ENCODE data around the gene NHSL1.

Gene NHSL1

DNA sequence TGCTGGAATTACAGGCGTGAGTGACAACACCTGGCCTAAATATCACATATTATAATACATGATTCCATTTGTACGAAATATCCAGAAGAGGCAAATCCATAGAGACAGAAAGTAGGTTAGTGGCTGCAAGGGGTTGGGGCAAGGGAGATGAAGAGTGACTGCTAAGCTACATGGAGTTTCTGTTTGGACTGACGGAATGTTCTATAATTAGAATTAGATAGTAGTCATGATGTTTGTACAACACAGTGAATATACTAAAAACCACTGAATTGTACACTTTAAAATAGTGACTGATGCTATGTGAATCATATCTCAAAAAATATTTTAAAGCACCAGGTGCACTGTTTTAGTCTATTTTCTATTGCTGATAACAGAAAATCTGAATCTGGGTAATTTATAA, 99.0 kb downstream of the NHSL1 start:
- no peak for DNase-seq

DNA sequence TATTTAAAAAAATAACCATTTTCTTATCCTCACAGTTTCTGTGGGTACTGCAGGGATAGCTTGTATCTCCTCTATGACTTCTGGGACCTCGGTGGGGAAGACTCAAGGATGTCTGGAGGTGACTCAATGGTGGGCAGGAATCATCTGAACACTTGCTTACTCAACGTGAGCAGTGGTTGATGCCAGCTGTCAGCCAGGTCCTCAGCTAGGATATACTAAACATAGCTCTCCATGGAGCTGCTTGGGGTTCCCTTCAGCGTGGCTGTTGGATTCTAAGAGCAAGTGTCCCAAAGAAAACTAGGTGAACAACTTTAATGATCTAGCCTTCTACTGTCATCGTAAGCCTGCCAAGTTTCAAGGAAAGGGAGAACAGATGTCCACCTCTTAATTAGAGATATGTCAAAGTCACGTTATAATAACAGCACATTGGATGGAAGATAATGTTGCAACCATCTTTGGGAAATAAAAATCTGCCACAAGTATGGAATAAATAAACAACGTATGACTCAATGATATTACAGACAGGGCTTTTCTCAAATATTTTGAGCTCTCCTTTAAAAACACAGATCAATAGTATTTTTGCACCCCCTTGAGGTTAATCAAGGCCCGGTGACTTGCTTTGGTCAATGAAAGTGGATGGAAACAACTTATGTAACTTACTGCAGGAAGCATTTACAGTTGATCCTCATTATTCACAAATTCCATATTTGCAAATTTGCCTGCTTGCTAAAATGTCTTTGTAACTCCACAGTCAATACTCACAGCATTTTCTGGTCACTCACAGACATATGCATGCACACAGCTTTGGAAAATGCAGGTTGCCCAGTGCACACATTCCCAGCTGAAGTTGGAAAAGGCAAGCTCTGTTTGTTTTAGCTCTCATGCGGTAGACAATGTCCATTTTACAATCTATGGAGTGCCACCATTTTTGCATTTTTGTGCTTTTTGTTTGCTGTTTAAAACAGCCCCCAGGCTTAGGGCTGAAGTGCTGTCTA, 101.9 kb downstream of the NHSL1 start:
- no peak for DNase-seq

DNA sequence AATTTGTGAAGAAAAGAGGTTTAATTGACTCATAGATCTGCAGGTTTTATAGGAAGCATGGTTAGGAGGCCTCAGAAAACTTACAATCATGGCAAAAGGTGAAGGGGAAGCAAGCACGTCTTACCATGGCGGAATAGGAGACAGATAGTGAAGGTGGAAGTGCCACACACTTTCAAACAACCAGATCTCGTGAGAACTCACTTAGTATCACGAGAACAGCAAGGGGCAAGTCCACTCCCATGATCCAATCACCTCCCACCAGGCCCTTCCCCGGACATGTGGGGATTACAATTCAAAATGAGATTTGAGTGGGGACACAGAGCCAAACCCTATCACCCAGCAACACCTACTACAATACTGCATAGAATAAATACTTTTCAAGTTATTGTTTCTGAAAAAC, 102.6 kb downstream of the NHSL1 start:
- DNase-seq: no peak

DNA sequence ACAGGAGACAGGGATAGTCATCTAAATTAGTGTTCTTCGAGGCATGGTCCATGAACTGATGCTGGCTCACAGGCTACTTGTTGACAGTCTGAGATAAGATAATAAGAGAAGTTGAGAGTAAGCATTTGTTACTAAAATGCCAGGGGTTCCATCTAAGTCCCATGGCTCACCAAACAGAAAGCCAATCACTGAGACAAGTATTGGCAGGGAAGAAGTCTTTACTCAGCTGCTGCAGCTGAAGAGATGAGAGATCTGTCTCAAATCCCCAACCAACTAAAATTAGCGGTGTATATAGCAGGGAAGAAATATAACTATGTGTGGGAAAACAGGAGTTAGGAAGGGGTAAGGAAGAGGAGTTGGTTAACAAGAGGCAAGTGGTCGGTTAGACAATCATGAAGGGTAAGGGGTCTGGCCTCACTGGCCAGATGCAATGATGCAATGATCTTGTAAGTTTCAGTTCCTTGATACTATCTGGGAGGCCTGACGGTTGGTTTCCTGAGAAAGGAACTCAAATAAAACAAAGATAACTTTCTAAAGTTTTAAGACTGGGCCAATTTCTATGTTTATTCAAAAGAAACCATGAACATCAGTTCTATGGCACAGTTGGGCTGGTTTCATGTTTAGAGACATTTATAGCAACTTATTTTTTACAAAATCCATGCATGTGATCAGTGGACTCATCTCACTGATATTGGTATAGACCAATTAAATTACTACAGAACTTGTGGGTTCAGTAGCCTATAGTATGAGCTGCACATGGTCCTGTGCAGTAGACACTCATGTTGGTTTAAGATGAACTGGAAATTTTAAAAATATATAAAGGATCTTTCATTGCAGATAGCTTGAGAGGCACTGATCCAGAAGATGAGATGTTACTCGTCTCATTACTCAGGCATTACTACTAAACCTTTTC, 105.2 kb downstream of the NHSL1 start:
- no peak for DNase-seq

DNA sequence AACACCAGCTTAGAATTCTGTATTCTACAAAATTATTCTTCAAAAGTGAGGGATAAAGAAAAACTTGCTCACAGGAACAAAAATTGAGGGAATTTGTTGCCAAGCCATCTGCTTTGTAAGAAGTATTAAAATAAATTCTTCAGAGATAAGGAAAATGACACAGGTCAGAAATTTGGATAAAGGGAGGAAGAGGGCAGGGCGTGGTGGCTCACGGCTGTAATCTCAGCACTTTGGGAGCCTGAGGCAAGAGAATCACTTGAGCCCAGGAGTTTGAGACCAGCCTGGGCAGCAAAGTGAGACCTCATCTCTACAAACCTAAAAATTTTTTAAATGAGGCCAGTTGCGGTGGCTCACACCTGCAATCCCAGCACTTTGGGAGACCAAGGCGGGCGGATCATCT, 109.7 kb downstream of the NHSL1 start:
- no peak for DNase-seq

DNA sequence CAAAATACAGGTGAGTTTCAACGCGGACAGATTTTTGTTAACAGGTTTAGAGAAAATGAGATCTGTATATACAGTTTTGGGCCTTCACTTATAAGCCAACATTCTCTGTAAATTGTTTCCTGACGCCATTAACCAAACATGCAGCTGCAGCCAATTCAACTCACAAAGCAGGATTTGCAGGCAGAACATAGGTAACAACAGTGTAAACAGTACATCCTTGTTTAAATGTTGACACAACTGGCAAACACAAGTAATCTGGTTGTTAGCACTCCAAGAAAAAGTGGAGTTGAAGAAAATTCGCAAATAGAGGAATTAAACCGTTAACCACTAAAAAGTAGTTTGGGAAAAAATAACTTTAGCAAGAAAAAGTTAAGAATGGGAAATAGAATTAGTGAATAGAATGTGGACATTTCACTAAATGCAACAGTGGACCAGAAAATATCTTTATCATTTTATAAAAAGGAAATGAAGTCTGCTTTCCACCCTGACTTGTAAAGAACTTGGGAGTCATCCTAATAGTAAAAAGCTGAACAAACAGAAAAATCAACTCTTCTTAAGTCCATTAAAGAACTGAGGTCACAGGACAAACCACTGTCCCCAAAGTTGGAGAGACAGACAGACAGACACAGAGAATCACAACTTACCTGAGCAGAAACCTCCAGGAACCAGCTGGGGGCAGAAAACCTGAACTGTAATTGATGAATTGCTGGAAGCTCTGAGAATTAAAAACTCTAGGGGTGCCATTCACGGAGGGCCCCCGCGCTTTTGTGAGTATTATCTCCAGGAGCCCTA, 111.5 kb downstream of the NHSL1 start:
- DNase-seq: no peak

DNA sequence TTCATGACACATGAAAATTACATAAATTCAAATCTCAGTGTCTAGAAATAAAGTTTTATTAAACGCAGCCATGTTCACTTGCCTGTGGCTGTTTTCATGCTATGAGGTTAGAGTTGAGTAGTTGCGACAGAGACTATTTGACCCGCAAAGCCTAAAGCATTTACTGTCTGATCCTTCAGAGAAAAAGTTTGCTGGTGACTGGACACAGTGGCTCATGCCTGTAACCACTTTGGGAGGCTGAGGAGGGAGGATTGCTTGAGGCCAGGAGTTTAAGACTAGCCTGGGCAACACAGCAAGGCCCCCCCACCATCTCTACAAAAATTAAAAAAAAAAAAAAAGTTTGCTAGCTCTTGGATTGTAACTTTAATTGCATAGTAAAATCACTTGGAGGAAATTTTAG, 112.4 kb downstream of the NHSL1 start:
- DNase-seq: no peak

DNA sequence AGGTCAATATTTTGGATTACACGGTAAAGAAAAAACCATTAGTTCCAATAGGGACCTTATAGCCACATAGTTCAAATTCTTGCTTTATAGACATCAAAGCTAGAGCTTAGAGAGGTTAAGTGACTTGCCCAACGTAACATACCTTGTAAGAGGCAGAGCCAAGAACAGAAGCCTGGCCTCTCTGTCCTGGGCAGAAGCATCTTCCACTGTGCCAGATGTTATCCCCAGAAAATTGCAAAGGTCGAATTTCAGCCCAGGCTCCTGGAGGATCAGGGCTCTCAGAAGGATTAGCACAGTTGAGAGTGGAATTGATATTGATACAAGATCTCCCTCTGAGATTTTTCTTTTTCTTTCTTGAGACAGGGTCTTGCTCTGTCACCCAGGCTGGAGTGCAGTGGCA, 115.5 kb downstream of the NHSL1 start:
- no peak for DNase-seq

DNA sequence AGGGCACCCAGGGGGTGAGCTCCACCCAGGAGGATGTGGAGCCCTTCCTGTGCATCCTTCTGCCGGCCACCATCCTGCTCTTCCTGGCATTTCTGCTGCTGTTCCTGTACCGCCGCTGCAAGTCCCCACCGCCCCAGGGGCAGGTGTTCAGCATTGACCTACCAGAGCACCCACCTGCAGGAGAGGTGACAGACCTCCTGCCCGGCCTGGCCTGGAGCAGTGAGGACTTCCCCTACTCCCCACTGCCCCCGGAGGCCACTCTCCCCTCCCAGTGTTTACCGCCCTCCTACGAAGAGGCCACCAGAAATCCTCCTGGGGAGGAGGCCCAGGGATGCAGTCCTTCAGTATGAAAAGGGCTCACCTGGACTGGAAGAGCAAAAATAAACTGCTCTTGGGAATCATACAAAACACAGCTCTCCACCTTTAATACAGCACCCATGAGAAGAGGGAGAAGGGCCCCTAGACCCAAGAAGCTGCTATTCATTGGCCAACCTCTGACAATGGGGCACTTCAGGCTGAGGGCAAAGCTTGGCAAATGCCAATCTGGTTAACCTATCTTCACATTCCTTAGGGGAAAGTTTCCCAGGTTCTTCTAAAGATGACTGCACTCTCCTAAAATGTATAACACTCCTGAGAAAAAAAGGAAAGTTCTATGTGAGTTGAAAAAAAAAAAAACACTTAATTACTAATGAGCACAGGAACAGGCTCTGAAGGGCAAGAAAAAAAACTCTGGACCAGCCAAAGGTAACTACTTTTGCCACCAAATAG, 116.6 kb downstream of the NHSL1 start:
- no peak for DNase-seq

DNA sequence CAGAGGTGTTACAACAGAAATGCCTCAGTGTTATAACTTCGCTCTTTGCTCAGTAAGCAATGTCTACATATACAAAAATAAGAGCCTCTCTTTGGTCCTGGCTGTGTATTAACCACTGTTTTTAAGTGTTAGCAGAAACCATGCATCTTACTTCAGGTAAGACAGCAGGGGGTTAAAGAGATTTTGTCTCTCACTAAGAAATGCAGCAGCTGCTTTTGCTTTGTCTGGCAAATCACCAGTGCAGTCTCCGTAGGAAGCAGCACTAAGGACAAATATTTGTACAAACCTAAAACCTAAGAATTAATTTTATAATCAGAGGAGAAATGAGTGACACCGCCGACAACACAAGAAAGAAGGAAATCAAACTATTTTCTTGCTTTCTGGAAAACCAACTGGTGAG, 120.8 kb downstream of the NHSL1 start:
- DNase-seq: no peak

DNA sequence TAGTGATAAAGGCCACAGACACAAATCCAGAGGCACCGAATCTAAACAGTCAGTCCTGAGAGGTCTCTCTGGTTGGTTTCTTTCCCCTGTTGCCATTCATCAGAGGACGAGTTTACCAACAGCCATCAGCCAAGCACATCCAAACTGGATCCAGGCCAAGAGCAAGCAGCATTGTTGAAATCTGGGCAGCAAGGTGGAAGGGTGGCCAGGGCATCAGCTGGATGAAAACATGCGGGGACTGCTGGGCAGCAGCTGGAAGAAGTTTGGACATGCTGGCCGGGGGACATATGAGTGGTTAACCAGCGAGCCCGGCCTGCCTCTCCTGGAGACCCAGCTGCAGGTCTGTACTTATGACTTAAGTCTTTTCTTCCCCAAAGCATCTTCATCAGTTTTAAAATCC, 121.5 kb downstream of the NHSL1 start, which contains the start of gene SMIM28:
Gene SMIM28 (plus strand): TSS at position 62 of the 400 bp plus-strand sequence. CDS start 168 bp downstream, at position 230.
- DNase-seq: no peak

DNA sequence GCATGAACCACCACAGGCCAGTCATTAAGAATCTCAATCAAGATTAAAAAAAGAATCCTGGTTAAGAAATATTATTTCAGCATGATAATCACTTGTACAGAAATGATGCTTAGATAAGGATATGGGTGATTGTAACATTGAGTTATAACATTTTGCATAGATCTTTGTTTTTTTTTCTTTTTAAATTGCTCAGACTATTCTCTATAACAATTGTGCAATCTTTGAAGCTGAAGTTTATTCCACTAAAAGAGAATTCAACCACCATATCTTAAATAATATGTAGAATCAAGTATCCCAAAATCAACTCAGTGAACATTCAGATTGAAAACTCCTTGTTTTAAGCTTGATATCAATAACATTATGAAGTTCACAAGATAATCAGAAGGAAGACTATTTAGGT, 122.3 kb downstream of the NHSL1 start:
- DNase-seq: no peak

DNA sequence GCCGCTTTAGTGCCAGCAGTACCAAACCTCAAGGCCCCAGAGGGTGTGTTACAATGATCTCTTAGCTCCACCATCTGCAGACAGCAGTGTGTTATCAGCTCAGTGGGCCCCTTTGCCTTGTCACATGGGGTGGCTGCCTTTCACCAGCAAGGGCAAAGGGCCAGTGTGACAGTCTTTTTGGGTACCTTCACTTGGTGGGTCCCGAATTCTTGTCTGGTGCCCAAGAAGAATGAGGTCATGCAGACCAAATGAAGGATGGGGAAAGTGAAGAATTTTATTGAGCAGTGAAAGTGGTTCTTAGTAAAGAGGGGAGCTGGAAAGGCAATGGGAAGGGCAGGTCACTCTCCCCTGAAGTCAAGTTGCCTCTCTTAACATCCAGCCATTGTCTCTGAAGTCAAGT, 124.5 kb downstream of the NHSL1 start:
- DNase-seq: no peak

DNA sequence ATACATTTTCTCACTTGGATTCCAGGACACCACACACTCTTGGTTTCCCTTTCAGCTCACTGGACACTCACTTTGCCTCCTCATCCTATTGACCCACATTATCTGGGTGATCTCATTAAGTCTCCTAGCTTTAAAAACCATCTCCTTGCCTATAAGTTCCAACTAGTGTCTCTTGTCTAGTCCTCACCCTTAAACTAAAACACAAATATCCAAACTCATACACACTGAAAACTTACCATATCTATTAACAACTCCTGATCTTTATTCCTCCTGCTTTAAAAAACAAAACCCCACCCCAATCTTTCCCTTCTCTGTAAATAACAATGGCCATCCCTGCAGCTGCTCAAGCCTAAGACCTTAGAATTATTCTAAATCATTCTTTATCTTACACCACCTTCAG, 125.1 kb downstream of the NHSL1 start:
- DNase-seq: no peak

DNA sequence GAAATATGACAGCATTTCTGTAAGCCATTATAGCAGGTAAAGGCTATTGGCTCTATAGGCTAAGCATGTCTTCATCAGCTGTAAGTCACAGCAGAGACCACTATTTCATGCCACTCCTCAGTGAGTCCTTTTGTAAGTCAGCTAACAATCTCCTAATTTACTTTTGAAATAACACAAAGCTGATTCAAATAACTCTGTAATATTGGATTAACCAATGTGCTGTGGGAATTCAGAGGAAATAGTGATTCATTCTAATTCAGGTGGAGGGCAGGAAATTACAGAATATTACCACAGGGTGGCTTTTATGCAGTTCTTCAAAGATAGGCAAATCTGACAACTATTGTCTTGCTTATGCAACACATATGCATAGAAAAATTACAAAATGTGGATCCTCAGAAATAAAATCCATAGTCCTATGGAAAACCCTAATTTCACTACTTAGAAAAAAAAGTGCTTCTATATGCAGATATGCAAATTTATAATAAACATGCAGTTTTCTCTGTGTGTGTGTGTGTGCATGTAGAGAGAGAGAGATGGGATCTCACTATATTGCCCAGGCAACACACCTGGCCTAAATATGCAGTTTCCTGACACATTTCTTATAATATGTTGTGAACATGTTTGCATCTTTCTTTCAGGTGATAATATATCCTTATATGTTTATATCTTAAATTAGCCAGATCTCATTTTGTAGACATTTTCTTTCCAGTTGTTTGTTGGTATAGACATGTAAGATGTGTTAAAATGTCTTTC, 126.4 kb downstream of the NHSL1 start:
- no peak for DNase-seq
